Measurements from ENCODE around the gene LYZ. TPM values are rescaled to one million over a fixed set of nuclear protein-coding genes. Genes with fewer than 3 reads are reported as not detected.

The LYZ gene
- total RNA-seq, 1 donor: not detected

GRCh38 chr12:69345742-69346141 is 2.4 kb upstream of the LYZ start:
- DNase-seq (ENCODE audit: low read depth): no peak
- TF ChIP-seq CTCF (IDR thresholded peaks at IDR 0.05; ENCODE audit: insufficient read depth, low read length): no peak
- H3K4me3 ChIP-seq (ENCODE audit: low read depth, low read length): no peak overlapping the region

- DNase-seq (ENCODE audit: low read depth): no peak
- TF ChIP-seq CTCF (IDR thresholded peaks at IDR 0.05; ENCODE audit: insufficient read depth, low read length): no peak
- no peak overlapping the region for H3K4me3 ChIP-seq (ENCODE audit: low read depth, low read length)
Measured at GRCh38 chr12:69350002-69350626, 1.9 kb downstream of the LYZ start.

GRCh38 chr12:69350777-69351176 is 2.6 kb downstream of the LYZ start:
- H3K4me3 ChIP-seq (ENCODE audit: low read depth, low read length): no peak overlapping the region
- DNase-seq (ENCODE audit: low read depth): no peak
- TF ChIP-seq CTCF (IDR thresholded peaks at IDR 0.05; ENCODE audit: insufficient read depth, low read length): no peak

- H3K4me3 ChIP-seq (ENCODE audit: low read depth, low read length): no peak overlapping the region
- DNase-seq (ENCODE audit: low read depth): no peak
- no peak for TF ChIP-seq CTCF (IDR thresholded peaks at IDR 0.05; ENCODE audit: insufficient read depth, low read length)
Measured at GRCh38 chr12:69351462-69352236, 3.5 kb downstream of the LYZ start.

- TF ChIP-seq CTCF (IDR thresholded peaks at IDR 0.05; ENCODE audit: insufficient read depth, low read length): no peak
- no peak for DNase-seq (ENCODE audit: low read depth)
- no peak overlapping the region for H3K4me3 ChIP-seq (ENCODE audit: low read depth, low read length)
Measured at GRCh38 chr12:69352904-69353303, 4.7 kb downstream of the LYZ start.

- DNase-seq (ENCODE audit: low read depth): no peak
- no peak for TF ChIP-seq CTCF (IDR thresholded peaks at IDR 0.05; ENCODE audit: insufficient read depth, low read length)
- no peak overlapping the region for H3K4me3 ChIP-seq (ENCODE audit: low read depth, low read length)
Measured at GRCh38 chr12:69354172-69354555, 6.0 kb downstream of the LYZ start.

Measured in fibroblast of the aortic adventitia (primary cell).